Hepatocyte (in vitro differentiated cells): ENCODE data around the gene TBL3. TPM values are rescaled to one million over a fixed set of nuclear protein-coding genes. Genes with fewer than 3 reads are reported as not detected.
"Not testable (repeated sequence)": the region's sequence is repeated elsewhere in the genome, so short reads cannot be mapped to it uniquely, and the experiment has no call there.

ENCODE experiments used
- DNase-seq: peaks from one replicate; pipeline ENCODE4 v3.0.0-alpha.2; 2016; ENCODE audit warnings: low spot score
- H2AFZ ChIP-seq: fragments of 200-600 bp; sonication (generic); 2 replicates; pipeline ENCODE4 v1.6.0; 2016; ENCODE audit warnings: antibody characterized with exemption, mild to moderate bottlenecking
- H3K27ac ChIP-seq: fragments of 200-600 bp; sonication (generic); 2 replicates; pipeline ENCODE4 v1.5.1; 2016; ENCODE audit warnings: mild to moderate bottlenecking
- H3K27me3 ChIP-seq: fragments of 200-600 bp; sonication (generic); 2 replicates; pipeline ENCODE4 v1.6.1; 2016
- H3K36me3 ChIP-seq: fragments of 200-600 bp; sonication (generic); replicated peaks from 2 replicates; pipeline ENCODE4 v1.5.1; 2016; ENCODE audit warnings: low read depth; ENCODE audit not compliant: insufficient read depth
- H3K4me1 ChIP-seq: fragments of 200-600 bp; sonication (generic); 2 replicates; pipeline ENCODE4 v1.5.1; 2016; ENCODE audit warnings: mild to moderate bottlenecking, moderate library complexity; ENCODE audit not compliant: insufficient read depth
- H3K4me2 ChIP-seq: fragments of 200-600 bp; sonication (generic); 2 replicates; pipeline ENCODE4 v1.6.0; 2016
- H3K4me3 ChIP-seq: fragments of 200-600 bp; sonication (generic); 2 replicates; pipeline ENCODE4 v1.5.1; 2016; ENCODE audit warnings: mild to moderate bottlenecking
- H3K79me2 ChIP-seq: fragments of 200-600 bp; sonication (generic); 2 replicates; pipeline ENCODE4 v1.6.0; 2017; ENCODE audit warnings: mild to moderate bottlenecking
- H3K9me2 ChIP-seq: fragments of 200-600 bp; sonication (generic); replicated peaks from 2 replicates; pipeline ENCODE4 v1.6.0; 2017; ENCODE audit warnings: mild to moderate bottlenecking; ENCODE audit not compliant: insufficient read depth
- H3K9me3 ChIP-seq: fragments of 200-600 bp; sonication (generic); 2 replicates; pipeline ENCODE4 v1.5.1; 2016; ENCODE audit warnings: low read depth, mild to moderate bottlenecking
- H4K20me1 ChIP-seq: fragments of 200-600 bp; sonication (generic); 2 replicates; pipeline ENCODE4 v1.6.0; 2016; ENCODE audit warnings: mild to moderate bottlenecking; ENCODE audit not compliant: insufficient read depth, poor library complexity, severe bottlenecking
- EZH2 ChIP-seq: fragments of 200-600 bp; sonication (generic); IDR thresholded peaks from 2 replicates; pipeline ENCODE4 v1.6.1; 2016; ENCODE audit warnings: antibody characterized with exemption, mild to moderate bottlenecking, borderline replicate concordance
- EZH2phosphoT487 ChIP-seq: fragments of 200-600 bp; sonication (generic); IDR thresholded peaks from one replicate; pipeline ENCODE4 v1.6.1; 2018; ENCODE audit warnings: antibody characterized with exemption, mild to moderate bottlenecking, low read depth, moderate library complexity; ENCODE audit not compliant: unreplicated experiment, severe bottlenecking
- WGBS: methylation state at CpG from one replicate; pipeline ENCODE4 v1.1.6; 2016; ENCODE audit warnings: low lambda C conversion rate; ENCODE audit errors: missing lambda C conversion rate; 5-methylcytosine and 5-hydroxymethylcytosine counted together
- polyA plus RNA-seq: library from polyadenylated mRNA; unstranded; fragments of >200 nt; fragmentation: Nextera tagmentation; extraction: Ambion mirVana; gene quantifications from 2 replicates; pipeline ENCODE4 v1.2.1, GENCODE V29; 2016
- total RNA-seq: library from RNA; depleted of rRNA; stranded (reverse); fragments of >200 nt; gene quantifications from 2 replicates; pipeline ENCODE4 v1.2.3, GENCODE V29; 2014
- TF ChIP-seq, protein P1 (sequence below): fragments of 200-600 bp; sonication (generic); IDR thresholded peaks from 2 replicates; pipeline ENCODE4 v1.5.1; 2016; ENCODE audit warnings: antibody characterized with exemption, mild to moderate bottlenecking; ENCODE audit not compliant: poor library complexity

Gene TBL3
- total and polyA plus RNA-seq, 2 experiments from 2014 or later = 24.2 to 48.5 TPM

DNA sequence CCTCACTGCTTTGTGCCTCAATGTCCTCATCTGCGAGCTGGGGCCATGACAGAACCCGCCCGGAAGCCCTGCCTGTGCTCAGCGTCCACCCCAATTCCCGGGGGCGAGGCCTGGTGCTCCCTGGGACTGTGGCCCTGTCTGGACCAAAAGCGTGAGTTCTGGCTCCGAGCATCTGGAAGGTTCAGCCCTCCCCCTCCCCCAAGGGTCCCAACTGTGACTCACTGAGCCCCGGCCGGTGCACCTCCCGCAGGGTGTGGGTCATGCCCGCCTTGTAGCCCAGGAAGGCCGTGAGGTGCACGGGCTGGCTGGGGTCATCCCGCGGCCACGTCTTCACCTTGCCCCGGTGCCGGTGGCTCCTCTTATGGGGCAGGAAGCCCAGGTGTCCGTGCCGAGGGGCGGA lies 18.1 kb upstream of the TBL3 start:
- Histone ChIP-seq H4K20me1 (no peaks in the 10 kb centered on the region), H3K4me2 (no peak overlapping the region), H3K27ac (no peak overlapping the region), H3K36me3 (no peaks in the 10 kb centered on the region), H3K27me3 (no peaks in the 10 kb centered on the region), H3K9me3 (no peaks in the 10 kb centered on the region), H3K4me3 (no peak overlapping the region), H3K4me1 (no peaks in the 10 kb centered on the region), H3K79me2 (no peaks in the 10 kb centered on the region), H3K9me2 (no peaks in the 10 kb centered on the region), H2AFZ (no peak overlapping the region)
- WGBS = 97% methylated on average over 22 of the region's 22 CpGs
- peak; percentile 3 for DNase-seq
- TF ChIP-seq, protein P1, sequence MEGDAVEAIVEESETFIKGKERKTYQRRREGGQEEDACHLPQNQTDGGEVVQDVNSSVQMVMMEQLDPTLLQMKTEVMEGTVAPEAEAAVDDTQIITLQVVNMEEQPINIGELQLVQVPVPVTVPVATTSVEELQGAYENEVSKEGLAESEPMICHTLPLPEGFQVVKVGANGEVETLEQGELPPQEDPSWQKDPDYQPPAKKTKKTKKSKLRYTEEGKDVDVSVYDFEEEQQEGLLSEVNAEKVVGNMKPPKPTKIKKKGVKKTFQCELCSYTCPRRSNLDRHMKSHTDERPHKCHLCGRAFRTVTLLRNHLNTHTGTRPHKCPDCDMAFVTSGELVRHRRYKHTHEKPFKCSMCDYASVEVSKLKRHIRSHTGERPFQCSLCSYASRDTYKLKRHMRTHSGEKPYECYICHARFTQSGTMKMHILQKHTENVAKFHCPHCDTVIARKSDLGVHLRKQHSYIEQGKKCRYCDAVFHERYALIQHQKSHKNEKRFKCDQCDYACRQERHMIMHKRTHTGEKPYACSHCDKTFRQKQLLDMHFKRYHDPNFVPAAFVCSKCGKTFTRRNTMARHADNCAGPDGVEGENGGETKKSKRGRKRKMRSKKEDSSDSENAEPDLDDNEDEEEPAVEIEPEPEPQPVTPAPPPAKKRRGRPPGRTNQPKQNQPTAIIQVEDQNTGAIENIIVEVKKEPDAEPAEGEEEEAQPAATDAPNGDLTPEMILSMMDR = no peak
- TF ChIP-seq EZH2 = no peak

DNA sequence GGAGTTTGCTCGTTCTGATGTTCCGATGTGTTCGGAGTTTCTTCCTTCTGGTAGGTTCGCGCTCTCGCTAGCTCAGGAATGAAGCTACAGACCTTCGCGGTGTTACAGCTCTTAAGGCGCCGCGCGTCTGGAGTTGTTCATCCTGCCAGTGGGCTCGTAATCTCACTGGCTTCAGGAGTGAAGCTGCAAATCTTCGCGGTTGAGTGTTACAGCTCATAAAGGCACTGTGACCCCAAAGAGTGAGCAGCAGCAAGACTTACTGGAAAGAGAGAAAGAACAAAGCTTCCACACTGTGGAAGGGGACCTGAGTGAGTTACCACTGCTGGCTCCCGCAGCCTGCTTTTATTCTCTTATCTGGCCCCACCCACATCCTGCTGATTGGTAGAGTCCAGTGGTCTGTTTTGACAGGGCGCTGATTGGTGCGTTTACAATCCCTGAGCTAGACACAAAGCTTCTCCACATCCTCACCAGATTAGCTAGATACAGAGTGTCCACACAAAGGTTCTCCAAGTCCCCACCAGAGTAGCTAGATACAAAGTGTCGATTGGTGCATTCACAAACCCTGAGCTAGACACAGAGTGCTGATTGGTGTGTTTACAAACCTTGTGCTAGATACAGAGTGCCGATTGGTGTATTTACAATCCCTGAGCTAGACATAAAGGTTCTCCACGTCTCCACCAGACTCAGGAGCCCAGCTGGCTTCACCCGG lies 14.3 kb upstream of the TBL3 start:
- WGBS = 95% methylated on average over 21 of the region's 22 CpGs
- not testable (repeated sequence) for H2AFZ ChIP-seq, H3K4me3 ChIP-seq, H3K36me3 ChIP-seq, H3K27me3 ChIP-seq, DNase-seq, H3K9me3 ChIP-seq, H3K27ac ChIP-seq, H3K9me2 ChIP-seq, H3K4me2 ChIP-seq, H3K4me1 ChIP-seq
- peaks cover 12% of the 10 kb centered on the region for H4K20me1 ChIP-seq
- H3K79me2 ChIP-seq = peaks cover 14% of the 10 kb centered on the region

DNA sequence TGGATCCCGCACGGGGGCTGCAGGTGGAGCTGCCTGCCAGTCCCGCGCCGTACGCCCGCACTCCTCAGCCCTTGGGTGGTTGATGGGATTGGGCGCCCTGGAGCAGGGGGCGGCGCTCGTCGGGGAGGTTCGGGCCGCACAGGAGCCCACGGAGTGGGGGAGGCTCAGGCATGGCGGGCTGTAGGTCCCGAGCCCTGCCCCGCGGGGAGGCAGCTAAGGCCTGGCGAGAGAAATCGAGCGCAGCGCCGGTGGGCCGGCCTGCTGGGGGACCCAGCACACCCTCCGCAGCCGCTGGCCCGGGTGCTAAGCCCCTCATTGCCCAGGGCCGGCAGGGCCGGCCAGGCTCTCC lies 13.7 kb upstream of the TBL3 start:
- not testable (repeated sequence) for H3K36me3 ChIP-seq, H2AFZ ChIP-seq, H3K4me3 ChIP-seq, DNase-seq, H3K27me3 ChIP-seq, H3K4me2 ChIP-seq, H3K9me3 ChIP-seq, H3K27ac ChIP-seq, H3K4me1 ChIP-seq, H3K9me2 ChIP-seq
- peaks cover 19% of the 10 kb centered on the region for H3K79me2 ChIP-seq
- peaks cover 16% of the 10 kb centered on the region for H4K20me1 ChIP-seq
- WGBS = 94% methylated on average over 19 of the region's 30 CpGs

DNA sequence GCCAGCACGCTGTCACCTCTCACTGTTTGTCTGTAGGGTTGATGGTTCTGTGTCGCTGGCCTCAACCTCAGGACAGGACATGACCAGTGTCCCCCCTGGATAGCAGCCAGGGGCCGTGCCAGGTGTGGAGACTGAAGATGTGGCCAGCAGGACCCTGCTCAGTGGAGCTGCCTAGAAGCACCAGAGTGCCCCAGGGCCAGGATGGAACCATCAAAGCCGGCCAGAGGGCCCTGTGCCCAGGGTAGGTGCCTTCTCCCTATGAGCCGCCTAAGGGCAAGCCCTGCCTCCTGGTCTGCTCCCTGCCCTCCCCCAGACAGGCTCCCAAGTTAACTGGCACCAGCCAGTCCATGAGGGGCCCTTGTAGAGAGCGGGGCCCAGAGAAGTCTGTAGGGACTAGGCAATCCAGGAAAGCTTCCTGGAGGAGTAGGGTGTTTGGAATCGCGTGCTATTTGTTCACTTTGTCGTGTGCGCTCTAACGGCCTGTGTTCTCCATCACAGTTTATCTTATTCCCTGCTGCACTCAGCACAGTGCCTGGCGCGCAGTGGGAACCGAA lies 13.1 kb upstream of the TBL3 start:
- Histone ChIP-seq H2AFZ (peak overlapping the region; percentile 66), H3K9me2 (no peaks in the 10 kb centered on the region), H3K4me1 (peaks cover 13% of the 10 kb centered on the region), H3K36me3 (no peaks in the 10 kb centered on the region), H3K79me2 (peaks cover 26% of the 10 kb centered on the region), H4K20me1 (peaks cover 23% of the 10 kb centered on the region), H3K27me3 (no peaks in the 10 kb centered on the region), H3K9me3 (no peaks in the 10 kb centered on the region), H3K27ac (peak overlapping the region; percentile 24), H3K4me2 (peak overlapping the region; percentile 85), H3K4me3 (no peak overlapping the region)
- 60% methylated on average over 14 of the region's 14 CpGs for WGBS
- TF ChIP-seq, protein P1 = no peak
- TF ChIP-seq EZH2 (no peak), EZH2phosphoT487 (no peak)
- no peak for DNase-seq
